GM19455 (cell line): ENCODE measurements around the gene FLYWCH1.
"Not testable (repeated sequence)": the region's sequence is repeated elsewhere in the genome, so short reads cannot be mapped to it uniquely, and the experiment has no call there.

Experiments
- ATAC-seq: cut with Tn5 transposase; IDR thresholded peaks from one replicate; pipeline ENCODE4 v1.9.1; 2021; ENCODE audit not compliant: unreplicated experiment

FLYWCH1 gene

DNA sequence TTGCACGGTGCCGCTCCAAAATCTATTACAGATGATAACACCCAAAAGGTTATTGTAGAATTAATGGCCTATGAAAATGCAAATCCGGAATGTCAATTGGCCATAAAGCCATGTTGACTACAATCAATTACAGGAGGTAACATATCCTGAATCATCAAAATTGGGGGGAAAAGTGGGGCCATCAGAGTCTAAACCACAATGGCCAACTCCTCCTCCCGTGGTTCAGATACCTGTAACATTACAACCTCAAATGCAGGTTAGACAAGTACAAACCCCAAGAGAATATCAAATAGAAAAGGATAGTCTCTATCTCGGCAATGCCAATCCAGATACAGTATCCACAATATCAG is 14.9 kb downstream of the FLYWCH1 start:
- ATAC-seq: no peak

DNA sequence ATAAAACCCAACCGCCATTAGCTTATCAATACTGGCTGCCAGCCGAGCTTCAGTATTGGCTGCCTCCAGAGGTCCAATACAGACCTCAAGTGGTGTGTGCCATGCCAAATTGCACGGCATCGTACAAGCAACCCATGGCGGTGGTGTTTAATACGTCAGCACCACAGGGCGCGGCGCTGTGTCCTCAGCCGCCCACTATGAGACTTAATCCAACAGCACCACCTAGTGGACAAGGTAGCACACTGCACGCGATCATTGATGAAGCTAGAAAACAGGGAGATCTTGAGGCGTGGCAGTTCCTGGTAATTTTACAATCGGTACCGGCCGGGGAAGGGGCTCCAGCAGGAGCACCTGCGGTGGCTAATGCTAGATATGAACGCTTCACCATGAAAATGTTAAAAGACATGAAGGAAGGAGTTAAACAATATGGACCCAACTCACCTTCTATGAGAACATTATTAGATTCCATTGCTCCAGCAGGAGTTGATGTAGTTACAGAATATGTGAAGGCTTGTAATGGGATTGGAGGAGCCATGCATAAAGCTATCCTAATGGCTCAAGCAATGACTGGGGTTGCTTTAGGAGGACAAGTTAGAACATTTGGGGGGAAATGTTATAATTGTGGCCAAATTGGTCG is 15.4 kb downstream of the FLYWCH1 start:
- ATAC-seq: no peak

DNA sequence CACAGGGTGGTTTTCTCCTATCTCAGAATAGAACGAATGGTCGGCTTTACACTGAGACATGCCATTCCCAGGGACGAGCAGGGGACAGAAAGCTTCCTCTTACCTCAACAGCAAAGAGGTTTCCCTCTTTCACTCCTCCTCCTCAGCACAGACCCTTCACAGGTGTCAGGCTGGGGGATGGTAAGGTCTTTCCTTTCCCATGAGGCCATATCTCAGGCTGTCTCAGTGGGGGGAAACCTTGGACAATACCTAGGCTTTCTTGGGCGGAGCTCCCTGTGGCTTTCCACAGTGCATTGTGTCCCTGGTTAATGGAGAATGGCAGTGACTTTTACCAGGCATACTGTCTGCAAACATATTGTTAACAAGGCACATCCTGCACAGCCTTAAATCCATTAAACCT is 16.4 kb downstream of the FLYWCH1 start:
- ATAC-seq: not testable (repeated sequence)

DNA sequence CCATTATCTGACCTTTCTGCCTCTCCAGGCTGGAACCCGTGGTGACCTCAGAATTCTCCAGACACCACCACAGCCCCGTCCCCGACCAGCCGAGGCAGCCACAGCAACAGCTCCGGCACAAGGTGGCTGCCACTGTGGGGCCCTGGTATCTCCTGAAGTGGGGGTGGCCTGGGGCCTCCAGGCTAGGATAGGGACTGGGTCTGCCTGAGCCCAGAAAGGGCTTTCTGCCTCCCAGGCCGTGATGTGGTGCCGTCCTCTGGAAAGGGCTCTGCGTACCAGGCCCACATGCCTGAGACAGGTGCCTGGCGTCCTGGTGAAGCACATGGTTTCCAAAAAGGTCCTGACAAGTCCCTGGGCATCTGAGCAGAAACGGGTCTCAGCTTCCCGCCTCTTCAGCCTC is 17.1 kb downstream of the FLYWCH1 start:
- no peak for ATAC-seq

DNA sequence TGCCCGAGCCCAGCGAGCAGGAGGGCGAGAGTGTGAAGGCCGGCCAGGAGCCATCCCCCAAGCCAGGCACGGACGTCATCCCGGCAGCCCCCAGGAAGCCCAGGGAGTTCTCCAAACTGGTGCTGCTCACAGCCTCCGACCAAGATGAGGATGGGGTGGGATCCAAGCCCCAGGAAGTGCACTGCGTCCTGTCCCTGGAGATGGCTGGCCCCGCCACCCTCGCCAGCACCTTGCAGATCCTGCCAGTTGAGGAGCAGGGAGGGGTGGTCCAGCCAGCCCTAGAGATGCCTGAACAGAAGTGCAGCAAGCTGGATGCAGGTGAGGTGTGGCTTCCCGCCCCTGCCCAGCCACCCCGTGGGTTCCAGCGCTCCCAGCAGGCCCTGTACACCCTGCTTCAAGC is 18.0 kb downstream of the FLYWCH1 start:
- no peak for ATAC-seq

DNA sequence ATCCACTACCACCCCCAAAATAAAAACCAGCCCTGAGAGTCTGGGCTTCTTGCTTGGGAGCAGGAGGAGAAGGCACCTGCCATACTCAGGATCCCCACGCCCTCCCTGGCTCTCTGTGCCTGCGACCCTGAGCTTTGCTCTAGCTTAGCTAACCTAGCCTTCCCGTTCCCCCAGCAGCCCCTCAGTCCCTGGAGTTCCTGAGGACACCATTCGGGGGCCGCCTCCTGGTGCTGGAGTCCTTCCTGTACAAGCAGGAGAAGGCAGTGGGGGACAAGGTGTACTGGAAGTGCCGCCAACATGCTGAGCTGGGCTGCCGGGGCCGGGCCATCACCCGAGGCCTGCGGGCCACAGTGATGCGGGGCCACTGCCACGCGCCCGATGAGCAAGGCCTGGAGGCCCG is 18.5 kb downstream of the FLYWCH1 start:
- ATAC-seq: no peak

GRCh38 chr16:2931231-2931914 is 19.6 kb downstream of the FLYWCH1 start:
- not testable (repeated sequence) for ATAC-seq

GRCh38 chr16:2933136-2933535 is 21.4 kb downstream of the FLYWCH1 start:
- ATAC-seq: no peak

- no peak for ATAC-seq
These were observed 22.0 kb downstream of the FLYWCH1 start for GRCh38 chr16:2933701-2934100.

GRCh38 chr16:2934450-2934849 is 22.7 kb downstream of the FLYWCH1 start:
- ATAC-seq: no peak

DNA sequence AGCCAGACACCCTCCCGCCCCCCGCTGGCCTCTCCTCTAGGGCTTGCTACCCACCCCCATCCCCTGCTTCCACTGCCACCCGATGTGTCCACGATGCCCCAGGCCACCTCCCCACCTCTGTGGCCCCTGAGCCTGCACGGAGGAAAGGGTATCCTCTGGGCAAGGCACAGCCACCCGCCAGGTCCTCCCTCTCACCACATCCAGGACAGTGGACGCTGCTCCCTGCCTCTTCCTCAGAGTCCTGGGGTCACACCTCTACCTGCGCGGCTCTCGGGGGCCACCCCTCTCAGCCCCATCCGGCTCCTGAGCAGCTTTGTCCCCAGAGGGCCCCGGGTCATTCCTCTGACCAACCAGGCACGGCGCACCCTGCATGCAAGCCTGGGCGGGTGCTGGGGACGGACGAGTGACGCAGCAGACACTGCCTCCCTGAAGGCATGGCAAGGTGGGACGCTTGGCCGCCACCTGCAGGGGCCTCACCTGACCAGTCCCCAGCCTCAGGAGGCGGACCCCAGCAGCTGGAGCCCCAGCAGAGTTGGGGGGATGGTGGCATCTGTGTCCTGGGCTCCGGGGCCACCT is 24.8 kb downstream of the FLYWCH1 start:
- ATAC-seq: no peak

GRCh38 chr16:2937170-2937569 is 25.4 kb downstream of the FLYWCH1 start:
- no peak for ATAC-seq

DNA sequence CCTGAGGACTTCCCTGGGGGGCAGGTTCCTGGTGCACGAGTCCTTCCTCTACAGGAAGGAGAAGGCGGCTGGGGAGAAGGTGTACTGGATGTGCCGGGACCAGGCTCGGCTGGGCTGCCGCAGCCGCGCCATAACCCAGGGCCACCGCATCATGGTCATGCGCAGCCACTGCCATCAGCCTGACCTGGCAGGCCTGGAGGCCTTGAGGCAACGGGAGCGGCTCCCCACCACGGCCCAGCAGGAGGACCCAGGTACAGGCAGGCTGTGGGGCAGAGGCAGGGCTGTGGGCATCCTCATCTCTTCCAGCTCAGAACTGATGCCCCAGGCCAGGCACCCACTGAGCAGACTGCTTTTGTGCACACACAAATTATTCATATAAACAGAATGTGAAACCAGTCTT is 26.5 kb downstream of the FLYWCH1 start:
- no peak for ATAC-seq

DNA sequence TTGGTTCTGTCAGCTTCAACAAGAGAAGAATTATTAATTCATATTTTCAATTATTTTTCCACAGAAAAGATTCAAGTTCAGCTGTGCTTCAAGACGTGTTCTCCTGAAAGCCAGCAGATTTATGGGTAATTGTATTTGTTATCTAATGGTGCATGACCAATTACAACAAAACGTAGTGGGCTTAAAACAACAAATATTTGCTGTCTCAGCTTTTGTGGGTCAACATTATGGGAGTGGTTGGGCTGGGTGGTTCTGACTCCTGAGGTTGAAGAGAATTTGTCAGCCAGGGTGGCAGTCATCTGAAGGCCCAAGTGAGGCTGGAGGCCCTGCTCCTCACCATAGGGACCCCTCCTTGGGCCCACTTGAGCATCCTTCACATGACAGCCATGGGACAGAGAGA is 28.2 kb downstream of the FLYWCH1 start:
- ATAC-seq: no peak

GRCh38 chr16:2942045-2942444 is 30.3 kb downstream of the FLYWCH1 start:
- no peak for ATAC-seq

DNA sequence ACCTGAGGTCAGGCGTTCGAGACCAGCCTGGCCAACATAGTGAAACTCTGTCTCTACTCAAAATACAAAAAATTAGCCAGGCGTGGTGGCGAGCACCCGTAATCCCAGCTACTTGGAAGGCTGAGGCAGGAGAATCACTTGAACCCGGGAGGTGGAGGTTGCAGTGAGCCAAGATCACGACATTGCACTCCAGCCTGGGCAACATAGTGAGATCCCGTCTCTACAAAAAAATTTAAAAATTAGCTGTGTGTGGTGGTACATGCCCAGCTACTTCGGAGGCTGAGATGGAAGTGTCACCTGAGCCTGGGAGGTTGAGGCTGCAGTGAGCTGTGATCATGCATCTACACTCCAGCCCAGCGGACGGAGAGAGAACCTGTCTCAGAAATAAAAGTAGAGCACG is 32.0 kb downstream of the FLYWCH1 start:
- ATAC-seq: not testable (repeated sequence)

DNA sequence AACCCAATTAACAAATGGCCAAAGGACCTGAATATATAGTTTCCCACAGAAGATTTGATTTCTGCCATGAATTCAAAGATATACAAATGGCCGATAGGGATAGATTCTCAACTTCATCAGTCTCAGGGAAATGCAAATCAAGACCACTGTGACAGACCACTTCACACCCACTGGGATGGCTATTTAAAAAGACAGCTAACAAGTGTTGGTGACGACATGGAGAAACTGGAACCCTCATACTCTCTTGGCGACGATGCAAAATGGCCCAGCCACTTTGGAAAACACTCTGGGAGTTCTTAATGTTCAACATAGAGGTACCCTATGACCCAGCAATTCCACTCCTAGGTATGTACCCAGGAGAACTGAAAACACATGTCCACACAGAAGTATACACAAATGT is 34.9 kb downstream of the FLYWCH1 start:
- no peak for ATAC-seq

DNA sequence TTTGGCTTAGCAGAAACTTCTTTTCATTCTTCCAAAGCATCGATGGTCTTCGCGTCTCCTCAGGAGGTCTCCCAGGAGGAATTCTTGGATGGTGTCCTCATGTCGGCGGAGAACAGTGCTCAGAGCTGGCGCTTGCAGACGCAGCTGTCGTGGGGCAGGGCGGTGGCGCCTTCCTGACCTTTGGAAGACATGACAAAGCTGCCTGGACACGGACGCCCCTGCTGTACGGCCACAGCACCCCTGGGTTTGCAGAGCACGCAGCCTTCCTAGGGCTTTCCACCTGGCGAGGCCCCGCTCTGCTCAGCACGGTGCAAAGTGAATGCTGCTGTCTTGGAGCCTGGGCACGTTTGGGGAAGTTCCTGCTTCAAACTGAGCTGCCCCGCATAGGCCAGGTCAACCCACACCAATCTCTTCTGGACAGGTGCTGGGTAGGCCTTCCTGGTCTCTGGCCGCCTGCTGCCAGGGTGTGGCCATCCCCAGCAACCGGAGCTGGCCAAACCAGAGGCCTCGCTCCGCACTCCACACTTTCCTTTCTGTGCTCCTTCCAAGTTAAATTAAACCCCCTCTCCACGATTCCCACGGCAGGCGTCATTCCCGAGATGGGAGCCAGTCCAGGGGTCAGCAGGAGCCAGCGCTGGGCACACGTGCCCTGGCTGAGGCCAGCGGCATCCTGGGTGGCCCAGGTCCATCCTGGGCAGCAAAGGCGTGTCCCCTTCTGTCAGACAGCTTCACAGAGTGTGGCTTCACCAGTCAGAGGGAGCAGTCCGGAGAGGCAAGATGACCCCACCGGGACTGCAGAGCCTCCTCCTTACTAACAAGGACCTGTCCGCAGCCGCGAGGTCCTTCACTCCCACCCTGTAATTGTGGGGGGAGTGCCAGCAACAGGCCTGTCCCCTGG is 37.3 kb downstream of the FLYWCH1 start:
- no peak for ATAC-seq

- no peak for ATAC-seq
These were observed 38.1 kb downstream of the FLYWCH1 start for GRCh38 chr16:2949705-2950352.

- no peak for ATAC-seq
These were observed 38.6 kb downstream of the FLYWCH1 start for GRCh38 chr16:2950353-2950724.

DNA sequence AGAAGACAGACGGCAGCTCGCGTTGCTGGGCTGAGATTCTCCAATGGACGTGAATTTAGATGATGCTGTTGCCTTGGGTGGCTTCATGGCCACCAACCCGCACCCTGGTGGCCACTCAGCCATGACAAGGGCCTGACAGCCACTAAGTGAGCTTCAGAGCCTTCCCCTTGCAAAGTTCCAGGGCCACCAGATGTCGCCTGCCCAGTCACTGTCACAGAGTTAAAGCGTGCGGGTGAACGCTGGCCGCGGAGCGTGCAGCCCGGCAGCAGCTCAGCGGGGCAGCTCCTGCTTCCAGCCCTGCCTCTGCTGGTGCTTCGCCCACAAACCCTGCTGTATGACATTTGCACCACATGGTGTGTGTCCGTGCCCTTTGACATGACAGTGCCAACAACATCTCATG is 39.0 kb downstream of the FLYWCH1 start:
- no peak for ATAC-seq
